TTC549 (cell line): ENCODE data around the gene METAP1.
"Not testable (repeated sequence)": the region's sequence is repeated elsewhere in the genome, so short reads cannot be mapped to it uniquely, and the experiment has no call there.

Experiments used
- FAIRE-seq: peaks from 2 replicates; lab custom pipeline; 2012; peaks lifted over from hg19 to GRCh38; lab: Jason Lieb, UNC

Gene METAP1

GRCh38 chr4:98995183-98996055, at the start of gene METAP1:
Gene METAP1, plus strand, starts transcription at chr4:98995721. Its CDS starts 33 bp downstream, at chr4:98995754.
- no peak for FAIRE-seq

GRCh38 chr4:98946359-98946758, 49.2 kb upstream of the METAP1 start:
- FAIRE-seq = no peak

GRCh38 chr4:98950925-98951324, 44.6 kb upstream of the METAP1 start:
- no peak for FAIRE-seq

- no peak for FAIRE-seq
Observed at GRCh38 chr4:98951710-98952109, 43.8 kb upstream of the METAP1 start.

GRCh38 chr4:98955229-98955628, 40.3 kb upstream of the METAP1 start:
- no peak for FAIRE-seq

- no peak for FAIRE-seq
Observed at GRCh38 chr4:98958065-98958464, 37.5 kb upstream of the METAP1 start.

- no peak for FAIRE-seq
Observed at GRCh38 chr4:98959411-98959810, 36.1 kb upstream of the METAP1 start.

GRCh38 chr4:98961770-98962169, 33.8 kb upstream of the METAP1 start:
- FAIRE-seq = no peak

GRCh38 chr4:98963538-98964433, 31.7 kb upstream of the METAP1 start:
- no peak for FAIRE-seq

GRCh38 chr4:98966926-98967325, 28.6 kb upstream of the METAP1 start:
- no peak for FAIRE-seq

- no peak for FAIRE-seq
Observed at GRCh38 chr4:98967786-98968329, 27.7 kb upstream of the METAP1 start.

GRCh38 chr4:98969878-98970785, 25.4 kb upstream of the METAP1 start:
- FAIRE-seq = no peak

- no peak for FAIRE-seq
Observed at GRCh38 chr4:98976716-98977115, 18.8 kb upstream of the METAP1 start.

- no peak for FAIRE-seq
Observed at GRCh38 chr4:98977557-98977956, 18.0 kb upstream of the METAP1 start.

- no peak for FAIRE-seq
Observed at GRCh38 chr4:98987720-98988119, 7.8 kb upstream of the METAP1 start.

- FAIRE-seq = not testable (repeated sequence)
Observed at GRCh38 chr4:98992835-98993234, 2.7 kb upstream of the METAP1 start.

GRCh38 chr4:98993419-98994071, 2.0 kb upstream of the METAP1 start:
- no peak for FAIRE-seq

GRCh38 chr4:98994474-98995182, 893 bp upstream of the METAP1 start:
- no peak for FAIRE-seq

GRCh38 chr4:98996056-98996764, 689 bp downstream of the METAP1 start:
- FAIRE-seq = no peak

- no peak for FAIRE-seq
Observed at GRCh38 chr4:98996765-98997068, 1.2 kb downstream of the METAP1 start.
